ENCODE data around the gene ACKR3. TPM values are rescaled to one million over a fixed set of nuclear protein-coding genes. Genes with fewer than 3 reads are reported as not detected.
A peak's percentile ranks its signal among the peaks of the same experiment; 100 is the strongest.

ACKR3 gene
- total RNA-seq, 1 experiment from 2014 or later, result 0.61 TPM

DNA sequence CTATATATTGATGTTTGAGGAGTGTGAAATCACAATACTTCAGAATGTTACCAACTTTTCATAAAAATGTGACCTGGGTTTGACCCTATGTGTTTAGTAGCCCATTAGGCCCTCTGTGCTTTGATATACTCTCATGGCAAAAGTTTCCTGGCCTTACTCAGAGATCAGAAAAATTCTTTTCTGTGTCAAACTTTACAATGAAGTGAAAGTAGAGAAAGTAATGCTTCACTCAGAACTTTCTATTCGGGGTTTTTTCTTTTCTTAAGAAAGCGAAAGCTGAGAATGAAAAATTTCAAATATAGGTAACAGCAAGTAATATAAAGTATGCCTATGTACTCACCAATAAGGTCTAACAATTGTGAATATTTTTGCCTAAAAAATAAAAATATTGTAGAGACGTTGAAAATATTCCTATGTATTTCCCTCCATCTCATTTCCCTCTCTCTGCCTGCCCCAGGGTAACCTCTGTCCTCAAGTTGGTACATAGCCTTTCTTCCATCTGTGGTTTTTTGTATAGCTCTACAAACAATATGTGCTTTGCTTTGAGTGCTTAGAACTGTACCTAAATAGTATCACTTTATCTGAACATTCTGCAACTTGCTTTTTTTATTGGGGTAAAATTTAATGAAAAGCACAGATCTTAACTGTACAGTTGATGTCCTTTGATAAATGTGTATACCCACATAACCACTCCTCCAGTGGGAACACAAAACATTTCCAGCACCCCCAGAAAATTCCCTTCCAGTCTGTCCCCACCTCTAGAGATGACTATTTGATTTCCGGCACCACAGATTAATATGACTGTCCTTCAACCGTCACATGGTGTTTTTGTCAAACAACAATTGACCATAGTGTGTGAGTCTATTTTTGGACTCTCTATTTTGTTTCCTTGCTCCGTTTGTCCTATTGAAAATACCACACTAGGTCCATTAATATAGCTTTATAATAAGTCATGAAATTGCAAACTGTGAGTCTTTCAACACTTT is 10.3 kb upstream of the ACKR3 start:
- intact Hi-C loops (cut with micrococcal nuclease), result no loop called here
- H3K27ac Mint-ChIP-seq (ENCODE audit: low read depth, unreplicated experiment), result no peak overlapping the region
- ChIA-PET POLR2A (interaction anchor here (0.6 to 0.9 kb wide), 2 partner anchors 87 to 132 kb away, joined by 3 read pairs; no protein-coding TSS in a partner anchor), CTCF (interaction anchor here (1.3 kb wide), 1 partner anchor 46 kb away, joined by 5 read pairs; no protein-coding TSS in a partner anchor)
- H3K9me3 Mint-ChIP-seq (ENCODE audit: unreplicated experiment), result no peaks in the 10 kb centered on the region
- TF ChIP-seq, protein P1, sequence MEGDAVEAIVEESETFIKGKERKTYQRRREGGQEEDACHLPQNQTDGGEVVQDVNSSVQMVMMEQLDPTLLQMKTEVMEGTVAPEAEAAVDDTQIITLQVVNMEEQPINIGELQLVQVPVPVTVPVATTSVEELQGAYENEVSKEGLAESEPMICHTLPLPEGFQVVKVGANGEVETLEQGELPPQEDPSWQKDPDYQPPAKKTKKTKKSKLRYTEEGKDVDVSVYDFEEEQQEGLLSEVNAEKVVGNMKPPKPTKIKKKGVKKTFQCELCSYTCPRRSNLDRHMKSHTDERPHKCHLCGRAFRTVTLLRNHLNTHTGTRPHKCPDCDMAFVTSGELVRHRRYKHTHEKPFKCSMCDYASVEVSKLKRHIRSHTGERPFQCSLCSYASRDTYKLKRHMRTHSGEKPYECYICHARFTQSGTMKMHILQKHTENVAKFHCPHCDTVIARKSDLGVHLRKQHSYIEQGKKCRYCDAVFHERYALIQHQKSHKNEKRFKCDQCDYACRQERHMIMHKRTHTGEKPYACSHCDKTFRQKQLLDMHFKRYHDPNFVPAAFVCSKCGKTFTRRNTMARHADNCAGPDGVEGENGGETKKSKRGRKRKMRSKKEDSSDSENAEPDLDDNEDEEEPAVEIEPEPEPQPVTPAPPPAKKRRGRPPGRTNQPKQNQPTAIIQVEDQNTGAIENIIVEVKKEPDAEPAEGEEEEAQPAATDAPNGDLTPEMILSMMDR (IDR thresholded peaks at IDR 0.05; ENCODE audit: unreplicated experiment), result no peak
- no TSS peak for BruUV-seq (replicated peaks)
- peaks cover 3% of the 10 kb centered on the region for H3K36me3 Mint-ChIP-seq (ENCODE audit: insufficient read depth, unreplicated experiment)
- H3K27me3 Mint-ChIP-seq (ENCODE audit: insufficient read depth, unreplicated experiment), result peaks cover 12% of the 10 kb centered on the region
- no peak overlapping the region for H3K4me3 Mint-ChIP-seq (ENCODE audit: unreplicated experiment)
- H3K4me1 Mint-ChIP-seq (ENCODE audit: insufficient read depth, unreplicated experiment), result no peaks in the 10 kb centered on the region
- DNase-seq (ENCODE audit: unreplicated experiment), result no peak

DNA sequence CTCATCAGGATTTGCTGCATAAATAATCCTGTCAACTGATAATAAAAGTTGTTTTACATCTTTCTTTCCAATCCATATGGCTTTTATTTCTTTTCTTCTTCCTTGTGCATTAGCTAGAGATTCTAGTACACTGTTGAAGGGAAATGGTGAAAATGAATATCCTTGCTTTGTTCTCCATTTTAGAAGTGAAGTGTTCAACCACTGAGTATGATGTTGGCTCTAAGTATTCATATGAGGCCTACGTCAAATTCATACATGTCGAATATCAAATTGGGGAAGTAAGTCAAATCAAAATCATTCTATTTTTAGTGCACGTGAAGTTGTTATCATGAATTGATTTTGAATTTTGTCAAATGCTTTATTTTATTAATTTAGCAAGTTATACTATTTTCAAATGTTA is 7.8 kb upstream of the ACKR3 start:
- no TSS peak for BruUV-seq (replicated peaks)
- Mint-ChIP-seq H3K27me3 (ENCODE audit: insufficient read depth, unreplicated experiment) (peaks cover 11% of the 10 kb centered on the region), H3K4me3 (ENCODE audit: unreplicated experiment) (no peak overlapping the region), H3K4me1 (ENCODE audit: insufficient read depth, unreplicated experiment) (no peaks in the 10 kb centered on the region), H3K9me3 (ENCODE audit: unreplicated experiment) (no peaks in the 10 kb centered on the region), H3K27ac (ENCODE audit: low read depth, unreplicated experiment) (no peak overlapping the region), H3K36me3 (ENCODE audit: insufficient read depth, unreplicated experiment) (peaks cover 5% of the 10 kb centered on the region)
- DNase-seq (ENCODE audit: unreplicated experiment), result no peak
- TF ChIP-seq, protein P1 (IDR thresholded peaks at IDR 0.05; ENCODE audit: unreplicated experiment), result no peak
- ChIA-PET CTCF (no interaction called here), POLR2A (no interaction called here)
- intact Hi-C loops (cut with micrococcal nuclease), result no loop called here

DNA sequence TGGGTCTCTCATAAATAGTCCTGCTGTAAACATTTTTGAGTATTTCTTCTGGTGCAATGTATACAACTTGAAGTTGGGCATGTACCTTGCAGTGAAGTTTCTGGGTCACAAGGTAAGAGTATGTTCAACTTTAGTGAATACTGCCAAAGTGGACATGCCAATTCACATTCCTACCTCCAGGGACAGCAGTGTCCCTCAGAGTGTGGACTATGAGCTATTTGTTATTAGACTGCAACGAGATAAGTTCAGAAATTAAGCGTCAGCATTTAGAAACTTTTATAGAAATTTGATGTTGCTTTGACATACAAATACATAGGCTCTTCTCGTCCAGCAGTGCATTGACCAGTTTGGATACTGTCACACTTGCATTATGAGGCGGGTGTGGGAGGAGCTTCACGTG is 7.2 kb upstream of the ACKR3 start:
- Mint-ChIP-seq H3K9me3 (ENCODE audit: unreplicated experiment) (no peaks in the 10 kb centered on the region), H3K27me3 (ENCODE audit: insufficient read depth, unreplicated experiment) (peaks cover 15% of the 10 kb centered on the region), H3K36me3 (ENCODE audit: insufficient read depth, unreplicated experiment) (peaks cover 5% of the 10 kb centered on the region), H3K27ac (ENCODE audit: low read depth, unreplicated experiment) (no peak overlapping the region), H3K4me1 (ENCODE audit: insufficient read depth, unreplicated experiment) (no peaks in the 10 kb centered on the region), H3K4me3 (ENCODE audit: unreplicated experiment) (no peak overlapping the region)
- intact Hi-C loops (cut with micrococcal nuclease), result no loop called here
- BruUV-seq (replicated peaks), result no TSS peak
- DNase-seq (ENCODE audit: unreplicated experiment), result peak; percentile 41
- TF ChIP-seq, protein P1 (IDR thresholded peaks at IDR 0.05; ENCODE audit: unreplicated experiment), result peak; percentile 49
- POLR2A ChIA-PET, result no interaction called here
- CTCF ChIA-PET, result interaction anchor here (0.7 kb wide), 1 partner anchor 195 kb away, joined by 4 read pairs; no protein-coding TSS in a partner anchor

DNA sequence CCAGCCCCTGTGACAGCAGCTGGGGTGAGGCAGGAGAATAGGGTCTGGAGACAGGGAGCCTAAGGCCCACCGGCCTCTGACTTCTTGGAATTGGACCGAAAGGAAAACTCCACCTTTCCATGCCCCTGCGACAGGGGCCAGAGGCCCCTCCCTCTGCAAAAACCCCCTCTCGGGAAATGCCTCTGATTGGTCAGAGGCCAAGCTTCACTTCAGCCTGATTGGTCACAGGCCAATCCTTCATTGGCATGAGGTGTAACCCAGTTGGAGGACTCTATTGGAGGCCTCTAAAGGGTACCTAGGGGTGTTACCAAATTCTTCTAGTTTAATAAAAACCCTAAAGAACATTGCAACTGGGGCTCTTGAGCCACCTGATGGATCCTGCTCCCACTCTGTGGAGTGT is 5.7 kb upstream of the ACKR3 start:
- no peak overlapping the region for H3K27ac Mint-ChIP-seq (ENCODE audit: low read depth, unreplicated experiment)
- intact Hi-C loops (cut with micrococcal nuclease), result no loop called here
- no TSS peak for BruUV-seq (replicated peaks)
- H3K4me3 Mint-ChIP-seq (ENCODE audit: unreplicated experiment), result no peak overlapping the region
- no peak for DNase-seq (ENCODE audit: unreplicated experiment)
- no peaks in the 10 kb centered on the region for H3K9me3 Mint-ChIP-seq (ENCODE audit: unreplicated experiment)
- TF ChIP-seq, protein P1 (IDR thresholded peaks at IDR 0.05; ENCODE audit: unreplicated experiment), result no peak
- ChIA-PET POLR2A (no interaction called here), CTCF (interaction anchor here (0.7 kb wide), 1 partner anchor 130 kb away, joined by 5 read pairs; no protein-coding TSS in a partner anchor)
- H3K4me1 Mint-ChIP-seq (ENCODE audit: insufficient read depth, unreplicated experiment), result no peaks in the 10 kb centered on the region
- H3K27me3 Mint-ChIP-seq (ENCODE audit: insufficient read depth, unreplicated experiment), result peaks cover 15% of the 10 kb centered on the region
- H3K36me3 Mint-ChIP-seq (ENCODE audit: insufficient read depth, unreplicated experiment), result peaks cover 5% of the 10 kb centered on the region

Measured in MCF 10A (cell line).